ENCODE data around the gene KCTD13.

- TF ChIP-seq, protein P1, sequence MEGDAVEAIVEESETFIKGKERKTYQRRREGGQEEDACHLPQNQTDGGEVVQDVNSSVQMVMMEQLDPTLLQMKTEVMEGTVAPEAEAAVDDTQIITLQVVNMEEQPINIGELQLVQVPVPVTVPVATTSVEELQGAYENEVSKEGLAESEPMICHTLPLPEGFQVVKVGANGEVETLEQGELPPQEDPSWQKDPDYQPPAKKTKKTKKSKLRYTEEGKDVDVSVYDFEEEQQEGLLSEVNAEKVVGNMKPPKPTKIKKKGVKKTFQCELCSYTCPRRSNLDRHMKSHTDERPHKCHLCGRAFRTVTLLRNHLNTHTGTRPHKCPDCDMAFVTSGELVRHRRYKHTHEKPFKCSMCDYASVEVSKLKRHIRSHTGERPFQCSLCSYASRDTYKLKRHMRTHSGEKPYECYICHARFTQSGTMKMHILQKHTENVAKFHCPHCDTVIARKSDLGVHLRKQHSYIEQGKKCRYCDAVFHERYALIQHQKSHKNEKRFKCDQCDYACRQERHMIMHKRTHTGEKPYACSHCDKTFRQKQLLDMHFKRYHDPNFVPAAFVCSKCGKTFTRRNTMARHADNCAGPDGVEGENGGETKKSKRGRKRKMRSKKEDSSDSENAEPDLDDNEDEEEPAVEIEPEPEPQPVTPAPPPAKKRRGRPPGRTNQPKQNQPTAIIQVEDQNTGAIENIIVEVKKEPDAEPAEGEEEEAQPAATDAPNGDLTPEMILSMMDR (IDR thresholded peaks at IDR 0.05; ENCODE audit: insufficient read depth, low read length, poor library complexity, severe bottlenecking), result no peak
- no peak for TF ChIP-seq EZH2phosphoT487 (conservative IDR thresholded peaks at IDR 0.05; ENCODE audit: low read length)
These were observed 20.4 kb downstream of the KCTD13 start for GRCh38 chr16:29905668-29906067.

Measured in SU-DHL-6 (cell line).